Mesothelial cell of epicardium (in vitro differentiated cells): ENCODE measurements around the gene PIGW. TPM values are rescaled to one million over a fixed set of nuclear protein-coding genes. Genes with fewer than 3 reads are reported as not detected.

Experiments
- DNase-seq, 2 experiments: peaks; one replicate each; pipeline ENCODE4 v3.0.0; 2021; ENCODE audit warnings: low spot score in 2 of 2; ENCODE audit not compliant: unreplicated experiment in 2 of 2
- H3K27ac Mint-ChIP-seq: 2 replicates; pipeline ENCODE4 v1.8.0; 2021; ENCODE audit warnings: mixed read lengths
- H3K27me3 Mint-ChIP-seq: 2 replicates; pipeline ENCODE4 v1.8.0; 2021; ENCODE audit warnings: low read depth, mixed read lengths
- H3K36me3 Mint-ChIP-seq: 2 replicates; pipeline ENCODE4 v1.8.0; 2021; ENCODE audit warnings: mixed read lengths
- H3K4me1 Mint-ChIP-seq: 2 replicates; pipeline ENCODE4 v1.8.0; 2021; ENCODE audit warnings: mixed read lengths
- H3K4me3 Mint-ChIP-seq: 2 replicates; pipeline ENCODE4 v1.8.0; 2021; ENCODE audit warnings: mild to moderate bottlenecking, moderate library complexity, mixed read lengths
- H3K9me3 Mint-ChIP-seq: 2 replicates; pipeline ENCODE4 v1.8.0; 2021; ENCODE audit warnings: mixed read lengths
- total RNA-seq: library from RNA; stranded (reverse); gene quantifications from 3 replicates; pipeline ENCODE4 v1.2.1, GENCODE V29; 2021
- TF ChIP-seq, protein P1 (sequence below): fragments of 200-600 bp; sonication (generic); IDR thresholded peaks from one replicate; pipeline ENCODE4 v1.5.0; 2021; ENCODE audit warnings: antibody characterized with exemption; ENCODE audit not compliant: unreplicated experiment

The PIGW gene
- total RNA-seq, 1 donor from 2014 or later, result 8.8 TPM

DNA sequence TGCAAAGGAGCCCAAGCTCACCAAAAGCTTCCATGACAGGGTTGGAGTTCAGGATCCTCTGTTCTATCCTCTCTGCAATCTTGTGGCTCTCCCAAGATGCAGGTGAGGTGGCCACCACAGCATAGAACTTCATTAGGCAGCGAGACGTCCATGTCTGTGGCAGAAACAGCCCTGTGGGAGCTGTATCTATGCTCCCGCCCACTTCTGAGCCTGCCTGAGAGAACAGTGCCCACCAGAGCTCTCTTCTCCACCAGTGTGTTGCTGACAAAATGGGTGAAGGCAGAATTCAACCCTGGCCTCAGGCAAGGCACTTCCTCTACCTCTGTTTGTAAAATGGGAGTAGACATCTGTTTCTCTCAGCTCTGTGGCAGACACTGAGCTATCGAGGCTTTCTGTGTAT lies 18.9 kb upstream of the PIGW start:
- DNase-seq, result no peak
- Mint-ChIP-seq H3K36me3 (peaks cover 16% of the 10 kb centered on the region), H3K4me3 (no peak overlapping the region), H3K27me3 (no peaks in the 10 kb centered on the region), H3K9me3 (no peaks in the 10 kb centered on the region), H3K4me1 (no peaks in the 10 kb centered on the region), H3K27ac (no peak overlapping the region)
- TF ChIP-seq, protein P1, sequence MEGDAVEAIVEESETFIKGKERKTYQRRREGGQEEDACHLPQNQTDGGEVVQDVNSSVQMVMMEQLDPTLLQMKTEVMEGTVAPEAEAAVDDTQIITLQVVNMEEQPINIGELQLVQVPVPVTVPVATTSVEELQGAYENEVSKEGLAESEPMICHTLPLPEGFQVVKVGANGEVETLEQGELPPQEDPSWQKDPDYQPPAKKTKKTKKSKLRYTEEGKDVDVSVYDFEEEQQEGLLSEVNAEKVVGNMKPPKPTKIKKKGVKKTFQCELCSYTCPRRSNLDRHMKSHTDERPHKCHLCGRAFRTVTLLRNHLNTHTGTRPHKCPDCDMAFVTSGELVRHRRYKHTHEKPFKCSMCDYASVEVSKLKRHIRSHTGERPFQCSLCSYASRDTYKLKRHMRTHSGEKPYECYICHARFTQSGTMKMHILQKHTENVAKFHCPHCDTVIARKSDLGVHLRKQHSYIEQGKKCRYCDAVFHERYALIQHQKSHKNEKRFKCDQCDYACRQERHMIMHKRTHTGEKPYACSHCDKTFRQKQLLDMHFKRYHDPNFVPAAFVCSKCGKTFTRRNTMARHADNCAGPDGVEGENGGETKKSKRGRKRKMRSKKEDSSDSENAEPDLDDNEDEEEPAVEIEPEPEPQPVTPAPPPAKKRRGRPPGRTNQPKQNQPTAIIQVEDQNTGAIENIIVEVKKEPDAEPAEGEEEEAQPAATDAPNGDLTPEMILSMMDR, result no peak

DNA sequence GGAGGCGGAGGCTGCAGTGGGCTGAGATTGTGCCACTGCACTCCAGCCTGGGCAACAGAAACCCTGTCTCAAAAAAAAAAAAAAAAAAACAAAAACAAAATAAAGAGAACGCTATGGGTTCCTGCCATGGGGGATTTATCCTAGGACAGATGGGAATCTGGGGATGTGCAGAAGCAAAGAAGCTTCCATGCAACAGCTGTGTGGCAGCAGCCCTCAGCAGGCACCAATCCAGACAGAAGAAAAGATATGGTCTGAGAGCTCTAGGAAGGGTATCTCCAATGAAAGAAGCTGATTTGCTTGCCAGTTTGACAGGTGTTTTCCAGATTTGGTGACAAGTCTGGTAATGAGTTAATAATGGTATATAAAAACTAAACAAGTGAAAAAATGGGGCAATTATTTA lies 11.7 kb upstream of the PIGW start:
- Mint-ChIP-seq H3K27me3 (no peaks in the 10 kb centered on the region), H3K27ac (no peak overlapping the region), H3K4me3 (no peak overlapping the region), H3K4me1 (no peaks in the 10 kb centered on the region), H3K36me3 (peaks cover 48% of the 10 kb centered on the region), H3K9me3 (no peaks in the 10 kb centered on the region)
- TF ChIP-seq, protein P1, result no peak
- DNase-seq, result no peak

DNA sequence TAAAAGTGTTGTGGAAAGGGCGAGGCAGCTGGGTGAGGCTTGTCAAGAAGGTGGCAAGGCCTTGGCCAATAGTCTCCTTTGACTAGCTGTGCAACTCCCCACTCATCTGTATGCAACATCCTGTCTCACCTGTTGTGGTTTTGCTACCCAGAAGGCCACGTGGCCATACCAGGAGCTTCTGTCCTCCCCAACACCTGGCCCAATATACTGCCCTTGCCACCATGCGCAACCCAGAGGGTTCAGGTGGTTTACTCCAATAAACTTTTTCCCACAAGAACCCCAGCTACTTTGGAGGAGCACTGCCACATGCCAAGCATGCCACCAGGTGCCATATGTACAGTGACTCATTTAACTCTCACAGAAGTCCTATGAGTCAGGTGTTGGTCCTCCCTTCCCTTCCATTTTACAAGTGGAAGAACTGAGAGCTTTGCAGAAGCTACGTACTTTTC lies 10.3 kb upstream of the PIGW start:
- Mint-ChIP-seq H3K4me1 (no peaks in the 10 kb centered on the region), H3K36me3 (peaks cover 44% of the 10 kb centered on the region), H3K27ac (no peak overlapping the region), H3K4me3 (no peak overlapping the region), H3K9me3 (no peaks in the 10 kb centered on the region), H3K27me3 (no peaks in the 10 kb centered on the region)
- peak in 1 of 2 experiments; percentile 11 for DNase-seq
- TF ChIP-seq, protein P1, result no peak

DNA sequence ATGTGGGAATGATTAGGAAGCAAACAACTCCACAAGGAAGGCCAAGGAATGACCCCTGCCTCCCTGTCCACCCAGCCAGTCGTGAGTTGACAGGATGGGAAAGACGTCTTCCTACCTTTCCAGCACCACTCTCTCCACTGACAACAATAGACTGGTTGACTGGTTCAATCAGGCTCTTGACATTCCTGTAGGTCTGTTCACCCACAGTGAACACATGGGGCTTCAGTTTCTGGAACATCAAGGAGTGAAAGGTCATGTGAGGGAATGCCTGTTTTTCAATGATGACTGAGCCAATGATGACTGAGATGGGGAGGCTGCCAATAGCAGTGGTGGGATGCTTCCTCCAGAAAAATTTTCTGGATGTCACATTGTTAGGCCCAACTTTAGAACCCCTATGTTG lies 9.7 kb upstream of the PIGW start:
- DNase-seq, result peak in 1 of 2 experiments; percentile 19
- Mint-ChIP-seq H3K27me3 (no peaks in the 10 kb centered on the region), H3K4me3 (no peak overlapping the region), H3K27ac (no peak overlapping the region), H3K36me3 (peaks cover 43% of the 10 kb centered on the region), H3K9me3 (no peaks in the 10 kb centered on the region), H3K4me1 (no peaks in the 10 kb centered on the region)
- TF ChIP-seq, protein P1, result no peak

DNA sequence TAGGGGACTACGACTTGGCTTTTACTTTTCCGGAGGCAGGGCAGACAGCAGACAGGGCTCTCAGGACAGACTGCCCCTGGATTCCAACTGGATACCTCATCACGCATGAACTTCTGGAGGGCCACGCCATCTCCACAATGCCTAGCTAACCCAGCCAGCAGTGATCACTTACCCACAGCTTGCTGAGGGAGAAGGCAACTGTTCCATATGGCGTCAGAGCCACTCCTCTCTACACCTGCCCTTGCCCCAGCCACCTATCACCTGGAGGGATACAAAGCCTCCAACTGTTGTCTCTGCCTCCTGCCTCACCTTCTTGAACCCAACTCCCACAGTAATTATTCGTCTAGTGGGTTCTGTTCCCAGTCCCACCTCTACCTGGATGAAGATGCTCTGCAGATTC lies 8.9 kb upstream of the PIGW start:
- Mint-ChIP-seq H3K4me3 (no peak overlapping the region), H3K9me3 (no peaks in the 10 kb centered on the region), H3K4me1 (no peaks in the 10 kb centered on the region), H3K27me3 (no peaks in the 10 kb centered on the region), H3K27ac (no peak overlapping the region), H3K36me3 (peaks cover 36% of the 10 kb centered on the region)
- TF ChIP-seq, protein P1, result no peak
- DNase-seq, result peak in 1 of 2 experiments; percentile 14
